Muscle of arm (tissue), 12 donors: ENCODE measurements around the gene PTGDR2. TPM values are rescaled to one million over a fixed set of nuclear protein-coding genes. Genes with fewer than 3 reads are reported as not detected.
"Not testable (repeated sequence)": the region's sequence is repeated elsewhere in the genome, so short reads cannot be mapped to it uniquely, and the experiment has no call there.

Experiments
- DNase-seq: peaks from one replicate; pipeline ENCODE4 v3.0.0-alpha.2; 2013
- polyA plus RNA-seq, 12 donors: library from polyadenylated mRNA; unstranded; fragments of 120-200 nt; gene quantifications; one replicate each; pipeline ENCODE4 v1.2.1, GENCODE V29; 2013; ENCODE audit not compliant: insufficient read length in 12 of 12

The PTGDR2 gene
- polyA plus RNA-seq, 12 donors, result 0.64 to 1.2 (median 0.76) TPM; not detected in 2

DNA sequence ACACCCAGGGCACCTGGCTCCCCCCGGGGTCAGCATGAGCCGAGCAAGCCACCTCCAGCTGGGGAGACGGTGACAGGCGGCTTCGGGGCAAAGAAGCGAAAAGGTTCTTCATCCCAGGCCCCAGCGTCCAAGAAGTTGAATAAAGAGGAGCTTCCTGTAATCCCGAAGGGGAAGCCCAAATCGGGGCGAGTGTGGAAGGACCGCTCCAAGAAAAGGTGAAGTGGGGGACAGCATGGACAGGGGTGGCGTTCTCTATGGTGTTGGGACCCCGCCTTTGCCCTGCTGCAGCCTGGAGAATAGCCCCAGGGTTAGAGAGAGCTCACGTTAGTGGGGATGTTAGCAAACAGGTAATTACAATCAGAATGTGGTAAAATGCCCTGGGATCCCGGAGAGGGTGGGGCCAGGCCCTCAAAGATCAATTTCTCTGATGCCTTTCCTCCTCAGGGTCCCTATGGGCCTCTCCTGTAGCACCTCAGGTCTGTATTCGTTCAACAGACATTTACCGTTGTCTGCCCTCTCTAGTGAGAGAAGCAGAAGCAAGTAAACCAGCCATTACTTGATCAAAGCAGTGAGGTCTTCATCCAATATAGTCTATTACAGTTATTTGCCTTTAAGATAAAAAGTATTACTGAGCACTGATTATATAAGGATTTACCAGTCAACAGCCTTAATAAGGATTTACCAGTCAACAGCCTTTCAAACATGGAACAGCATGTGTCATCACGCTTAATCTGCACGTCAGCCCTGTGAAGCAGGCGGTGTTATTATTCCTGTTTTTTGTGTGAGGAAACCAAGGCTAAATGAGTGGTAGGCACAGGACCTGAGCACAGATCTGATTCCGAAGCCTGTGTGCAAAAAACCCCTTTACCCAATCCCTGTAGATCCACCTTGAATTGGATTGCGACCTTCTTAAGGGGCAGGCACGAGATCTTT lies 12.8 kb downstream of the PTGDR2 start:
- no peak for DNase-seq

DNA sequence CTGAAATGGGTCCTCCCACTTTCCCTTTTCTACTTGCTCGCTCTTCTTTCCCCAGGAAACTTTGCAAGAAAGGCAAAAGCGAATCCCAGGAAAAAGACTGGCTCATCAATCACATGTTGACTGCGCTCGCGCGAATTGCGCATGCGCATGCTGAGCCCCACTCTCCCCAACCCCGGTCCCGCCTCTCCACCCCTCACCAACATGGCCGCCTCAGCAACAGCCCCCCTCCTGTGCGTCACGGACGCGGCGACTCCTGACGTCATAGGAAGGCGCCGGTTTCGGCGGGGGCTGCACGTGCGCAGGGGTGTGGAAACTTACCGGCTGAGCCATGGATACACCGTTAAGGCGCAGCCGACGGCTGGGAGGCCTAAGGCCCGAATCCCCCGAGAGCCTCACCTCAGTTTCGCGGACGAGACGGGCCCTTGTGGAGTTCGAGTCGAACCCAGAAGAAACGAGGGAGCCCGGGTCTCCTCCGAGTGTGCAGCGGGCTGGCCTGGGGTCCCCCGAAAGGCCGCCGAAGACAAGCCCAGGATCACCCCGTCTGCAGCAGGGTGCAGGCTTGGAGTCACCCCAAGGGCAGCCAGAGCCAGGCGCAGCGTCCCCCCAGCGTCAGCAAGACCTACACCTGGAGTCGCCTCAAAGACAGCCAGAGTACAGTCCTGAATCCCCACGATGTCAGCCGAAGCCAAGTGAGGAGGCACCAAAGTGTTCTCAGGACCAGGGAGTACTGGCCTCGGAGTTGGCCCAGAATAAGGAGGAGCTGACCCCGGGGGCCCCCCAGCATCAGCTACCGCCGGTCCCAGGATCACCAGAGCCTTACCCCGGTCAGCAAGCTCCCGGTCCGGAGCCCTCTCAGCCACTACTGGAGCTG lies 13.7 kb downstream of the PTGDR2 start, which contains the start of gene CCDC86:
Gene CCDC86, plus strand, starts transcription at position 317 of the 871 bp plus-strand sequence. Its CDS starts 12 bp downstream, at position 329.
- DNase-seq, result peak; percentile 99

DNA sequence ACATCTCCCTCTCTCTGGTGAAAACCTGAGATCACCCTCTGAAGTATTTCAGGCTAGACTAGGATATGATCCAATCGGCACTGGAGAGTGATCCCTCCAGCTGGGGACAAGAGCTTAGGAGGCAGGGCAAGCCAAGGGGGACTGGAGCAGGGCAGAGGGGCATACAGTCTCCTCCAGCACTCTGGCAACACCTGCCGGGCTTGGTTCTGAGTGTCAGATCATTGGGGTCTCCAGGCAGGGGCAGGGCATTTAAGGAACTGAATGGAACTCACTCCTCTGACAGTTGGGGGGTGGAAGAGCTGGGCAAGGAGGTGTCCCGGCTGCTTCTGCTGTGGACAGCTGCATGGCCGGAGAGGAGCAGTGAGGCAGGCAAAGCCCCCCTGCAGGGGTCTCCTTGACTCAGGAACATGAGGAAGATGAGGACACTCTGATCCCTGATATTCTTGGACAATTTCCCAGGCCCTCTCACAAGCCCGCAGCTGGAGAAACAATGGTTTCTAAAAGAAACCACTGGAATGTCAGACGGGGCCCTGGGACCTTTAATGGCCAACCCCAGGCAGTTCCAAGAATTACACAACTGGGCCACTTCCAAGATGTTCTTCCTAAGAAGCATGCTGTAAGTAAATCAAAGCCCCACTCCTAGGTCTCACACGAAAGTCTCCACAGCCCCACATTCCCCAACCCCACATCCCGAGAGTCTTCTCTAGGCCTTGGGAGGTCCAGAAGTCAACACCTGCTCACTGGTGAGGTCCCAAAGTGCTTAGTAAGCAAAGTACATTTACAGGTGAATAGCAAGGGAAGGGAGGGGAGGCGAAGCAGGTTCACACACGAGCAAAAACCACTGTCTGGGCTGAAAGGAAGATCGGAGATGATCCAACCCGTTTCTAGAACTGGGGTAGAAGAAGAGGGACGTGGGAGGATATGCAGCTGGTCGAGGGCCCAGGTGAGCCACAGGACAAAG lies 15.0 kb downstream of the PTGDR2 start:
- peak; percentile 88 for DNase-seq

GRCh38 chr11:60838132-60838531 lies 17.6 kb downstream of the PTGDR2 start:
- DNase-seq, result no peak

DNA sequence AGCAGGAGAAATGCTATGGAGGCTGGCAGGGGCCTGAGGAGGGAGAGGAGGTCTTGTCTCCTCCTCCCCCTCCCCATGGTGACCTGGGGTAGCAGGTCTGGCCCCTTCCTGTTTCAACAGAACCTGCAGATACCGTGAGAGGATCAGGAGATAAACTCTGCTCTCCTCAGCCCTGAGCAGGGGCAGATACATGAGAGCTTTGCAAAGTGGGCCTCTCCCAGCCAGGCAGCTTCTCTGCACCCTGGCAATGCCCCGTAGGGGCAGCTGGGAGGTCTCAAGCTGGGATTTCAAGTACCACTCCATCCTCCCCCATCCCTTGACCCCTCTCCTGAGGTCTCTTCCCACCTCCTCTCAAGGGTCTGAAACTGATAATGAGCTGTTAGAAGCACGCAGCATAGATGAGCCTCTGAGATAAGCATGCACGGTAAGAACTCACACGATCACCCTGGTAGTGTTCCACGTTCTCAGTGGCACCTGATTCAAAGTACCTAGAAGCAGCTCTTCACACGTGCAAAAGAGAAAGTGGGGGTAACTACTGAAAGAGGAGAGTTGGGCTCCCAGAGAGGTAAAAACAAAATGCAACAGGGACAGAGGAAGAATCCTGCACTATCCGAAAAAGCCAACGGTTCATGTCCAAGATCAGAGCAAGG lies 18.8 kb downstream of the PTGDR2 start:
- DNase-seq, result no peak

- no peak for DNase-seq
Observed at GRCh38 chr11:60835534-60835846, 20.3 kb downstream of the PTGDR2 start.

GRCh38 chr11:60834742-60835533 lies 20.8 kb downstream of the PTGDR2 start:
- no peak for DNase-seq

DNA sequence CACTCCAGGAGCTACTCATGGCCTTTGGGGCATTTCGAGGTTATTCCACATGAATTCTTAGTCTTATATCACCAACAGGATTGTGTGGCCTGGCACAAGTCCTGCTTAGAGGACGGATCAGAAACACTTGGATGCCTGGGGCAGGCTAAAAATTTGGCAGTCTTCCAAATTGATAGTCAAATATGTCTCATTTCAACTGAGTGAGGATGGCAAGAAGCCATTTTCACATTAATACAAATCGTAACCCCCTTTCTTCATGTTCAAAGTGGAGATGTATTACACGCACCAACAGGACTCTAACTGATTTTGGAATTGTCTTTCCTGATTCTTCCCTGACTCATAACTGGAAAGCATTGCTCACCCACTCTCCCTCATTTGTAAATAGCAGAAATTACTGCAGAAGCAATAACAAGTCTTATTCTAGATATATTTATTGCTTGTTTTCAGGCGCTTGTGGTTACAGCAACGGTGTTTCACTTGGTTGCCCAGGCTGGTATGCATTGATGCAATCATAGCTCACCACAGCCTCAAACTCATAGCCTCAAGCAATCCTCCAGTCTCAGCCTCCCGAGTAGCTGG lies 24.2 kb downstream of the PTGDR2 start:
- DNase-seq, result no peak

DNA sequence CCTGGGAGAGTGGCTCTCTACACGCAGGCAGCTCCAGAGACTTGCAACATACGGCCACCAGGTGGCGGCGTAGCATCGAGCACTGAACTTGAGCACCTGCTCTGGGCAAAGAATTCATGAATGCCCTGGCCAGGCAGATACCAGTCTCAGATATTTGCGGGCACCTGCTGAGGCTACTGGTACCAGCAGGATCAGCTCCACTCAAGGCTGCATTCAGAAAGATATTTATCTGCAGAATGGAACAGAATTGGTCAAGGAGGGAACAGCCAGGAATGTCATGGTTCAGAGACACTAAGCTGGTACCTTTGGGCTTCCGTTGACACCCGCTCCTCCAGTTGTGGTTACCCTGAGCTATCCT lies 24.6 kb downstream of the PTGDR2 start:
- peak; percentile 81 for DNase-seq

DNA sequence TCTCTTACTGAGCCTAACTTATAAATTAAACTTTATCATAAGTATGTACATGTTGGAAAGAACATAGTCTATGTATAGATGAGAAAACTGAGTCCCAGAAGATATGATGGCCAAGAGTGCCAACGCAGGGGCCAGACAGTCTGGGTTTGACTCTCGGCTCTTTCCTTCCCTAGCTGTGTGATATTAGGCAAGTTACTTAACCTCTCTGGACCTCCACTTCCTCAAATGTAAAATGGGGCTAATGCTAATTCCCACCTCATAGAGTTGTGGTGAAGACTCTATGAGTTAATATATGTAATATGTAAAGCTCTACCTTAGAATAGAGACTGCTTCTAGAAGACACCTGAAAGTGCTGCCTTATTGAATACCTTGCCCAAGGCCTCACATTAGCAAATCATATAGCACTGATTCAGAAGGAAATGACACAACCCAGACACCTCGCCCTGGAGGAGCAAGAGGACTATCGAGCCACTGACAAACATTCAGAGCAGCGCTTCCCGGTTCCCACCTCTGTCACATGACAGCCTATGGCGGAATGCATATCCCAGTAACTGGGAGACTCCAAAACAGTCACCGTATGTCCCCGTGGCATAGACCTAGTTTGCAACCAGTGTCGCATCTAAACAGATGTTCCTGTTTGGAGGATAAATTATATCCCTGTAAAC lies 25.1 kb downstream of the PTGDR2 start:
- no peak for DNase-seq

GRCh38 chr11:60825790-60826189 lies 30.0 kb downstream of the PTGDR2 start:
- no peak for DNase-seq

- DNase-seq, result no peak
Observed at GRCh38 chr11:60825118-60825517, 30.6 kb downstream of the PTGDR2 start.

DNA sequence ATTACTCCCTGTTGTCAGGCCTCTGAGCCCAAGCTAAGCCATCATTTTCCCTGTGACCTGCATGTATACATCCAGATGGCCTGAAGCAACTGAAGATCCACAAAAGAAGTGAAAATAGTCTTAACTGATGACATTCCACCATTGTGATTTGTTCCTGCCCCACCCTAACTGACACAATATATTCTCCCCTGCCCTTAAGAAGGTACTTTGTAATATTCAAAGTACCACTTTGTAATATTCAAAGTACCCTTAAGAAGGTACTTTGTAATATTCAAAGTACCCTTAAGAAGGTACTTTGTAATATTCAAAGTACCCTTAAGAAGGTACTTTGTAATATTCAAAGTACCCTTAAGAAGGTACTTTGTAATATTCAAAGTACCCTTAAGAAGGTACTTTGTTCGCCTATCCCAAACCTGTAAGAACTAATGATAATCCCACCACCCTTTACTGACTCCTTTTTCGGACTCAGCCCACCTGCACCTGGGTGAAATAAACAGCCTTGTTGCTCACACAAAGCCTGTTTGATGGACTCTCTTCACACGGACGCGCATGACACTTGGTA lies 31.9 kb downstream of the PTGDR2 start:
- not testable (repeated sequence) for DNase-seq

GRCh38 chr11:60821827-60822599 lies 33.7 kb downstream of the PTGDR2 start:
- DNase-seq, result no peak

DNA sequence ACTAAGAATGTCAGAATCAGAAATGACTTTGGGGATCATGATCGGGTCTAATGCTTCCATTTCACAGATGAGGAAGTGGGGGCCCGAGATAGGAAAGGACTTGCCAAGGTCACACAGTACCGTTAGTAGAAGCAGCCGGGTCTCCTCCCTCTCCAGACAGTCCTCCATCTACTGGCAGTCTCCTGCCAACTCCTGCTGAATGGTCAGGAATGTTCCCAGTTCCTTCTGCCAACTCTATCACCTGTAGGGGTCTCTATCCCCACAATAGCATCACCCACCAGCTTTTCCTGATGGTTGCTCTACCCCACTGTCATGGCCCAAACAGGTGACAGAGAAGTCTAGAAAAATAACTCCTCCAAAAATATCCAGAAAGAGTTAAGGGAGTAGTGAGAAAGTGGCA lies 37.7 kb downstream of the PTGDR2 start:
- DNase-seq, result no peak

- no peak for DNase-seq
Observed at GRCh38 chr11:60816590-60817157, 39.1 kb downstream of the PTGDR2 start.

DNA sequence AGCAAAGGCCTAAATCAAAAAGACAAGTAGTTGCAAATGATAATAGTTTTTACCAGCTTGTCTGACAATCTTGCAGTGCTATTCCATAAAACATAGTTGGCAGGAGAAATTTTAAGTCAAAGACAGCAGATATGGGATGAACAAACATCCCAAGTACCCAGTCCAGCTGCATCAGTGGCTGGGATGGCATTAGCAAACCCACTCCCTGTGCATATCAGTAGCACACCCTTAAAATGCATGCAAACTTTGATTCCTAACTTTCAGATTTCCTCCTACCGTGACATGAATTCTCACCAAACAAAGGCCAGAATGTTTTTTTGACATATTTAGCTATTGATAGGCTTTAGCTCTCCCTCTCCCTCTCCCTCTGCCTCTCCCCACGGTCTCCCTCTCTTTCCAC lies 41.6 kb downstream of the PTGDR2 start:
- DNase-seq, result no peak

DNA sequence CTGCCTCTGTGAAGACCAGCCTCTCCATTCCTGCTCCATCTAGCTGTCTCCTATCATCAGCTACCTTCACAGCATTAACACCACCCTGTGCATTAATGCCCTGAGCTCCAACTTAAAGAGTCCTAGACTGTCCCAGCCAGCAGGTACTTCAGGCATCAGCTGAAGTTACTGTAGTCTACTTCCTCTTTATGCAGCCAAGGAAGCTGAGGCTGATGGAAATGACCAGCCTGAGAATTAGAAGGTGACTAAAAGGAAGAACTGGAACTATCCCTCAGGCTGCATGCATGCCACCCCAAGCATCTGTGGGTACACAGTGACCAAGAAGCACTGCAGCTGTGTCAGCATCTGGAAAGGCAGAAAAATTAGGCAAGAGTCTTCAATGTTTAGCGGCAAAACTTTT lies 42.4 kb downstream of the PTGDR2 start:
- no peak for DNase-seq
